ENCODE results near the gene ARHGAP26. TPM values are rescaled to one million over a fixed set of nuclear protein-coding genes. Genes with fewer than 3 reads are reported as not detected.

ARHGAP26 gene
- total RNA-seq, 1 donor from 2014 or later: 75.0 TPM

DNA sequence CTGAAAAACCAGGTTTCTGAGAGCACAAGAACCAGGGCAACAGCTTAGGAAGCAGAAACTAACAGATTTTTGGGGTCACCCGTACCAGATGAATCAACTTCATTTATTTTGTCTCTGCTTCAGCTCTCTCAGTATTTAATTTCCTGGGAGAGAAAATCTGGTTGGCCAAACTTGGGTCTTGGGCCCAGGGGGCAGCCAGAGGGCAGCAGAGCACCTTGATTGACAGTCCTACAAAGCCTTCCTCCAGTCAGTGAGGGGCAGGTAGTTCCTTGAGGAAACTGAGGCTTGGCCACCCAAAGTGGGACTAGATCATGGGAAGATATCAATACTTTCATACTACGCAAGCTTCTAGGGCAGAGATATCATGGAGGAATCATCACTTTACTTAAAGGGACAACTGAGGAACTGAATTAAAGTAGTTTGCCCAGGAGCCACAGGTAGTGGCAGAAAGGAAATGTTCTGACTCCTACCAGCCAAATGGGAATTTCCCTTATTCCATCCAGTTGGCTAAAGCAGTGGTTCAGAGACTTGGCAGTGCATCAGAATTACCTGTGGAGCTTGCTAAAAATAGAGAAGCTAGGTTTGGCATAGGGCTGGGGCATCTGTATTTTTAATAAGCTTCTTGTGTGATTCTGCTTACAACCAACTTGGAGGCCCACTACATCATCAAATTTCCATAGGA lies 21.5 kb upstream of the ARHGAP26 start:
- no peak for DNase-seq (ENCODE audit: low spot score)

DNA sequence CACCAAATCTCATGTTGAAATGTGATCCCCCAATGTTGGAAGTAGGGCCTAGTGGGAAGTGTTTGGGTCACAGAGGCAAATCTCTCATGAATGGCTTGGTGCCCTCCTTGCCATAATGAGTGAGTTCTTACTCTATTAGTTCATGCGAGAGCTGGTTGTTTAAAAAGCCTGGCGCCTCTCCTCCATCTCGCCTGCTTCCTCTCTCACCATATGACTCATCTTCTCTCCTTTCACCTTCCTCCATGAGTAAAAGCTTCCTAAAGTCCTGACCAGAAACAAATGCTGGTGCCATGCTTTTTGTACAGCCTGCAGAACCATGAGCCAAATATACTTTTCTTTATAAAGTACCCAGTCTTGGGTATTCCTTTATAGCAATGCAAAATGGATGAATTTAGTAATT lies 20.9 kb upstream of the ARHGAP26 start:
- DNase-seq (ENCODE audit: low spot score): no peak

DNA sequence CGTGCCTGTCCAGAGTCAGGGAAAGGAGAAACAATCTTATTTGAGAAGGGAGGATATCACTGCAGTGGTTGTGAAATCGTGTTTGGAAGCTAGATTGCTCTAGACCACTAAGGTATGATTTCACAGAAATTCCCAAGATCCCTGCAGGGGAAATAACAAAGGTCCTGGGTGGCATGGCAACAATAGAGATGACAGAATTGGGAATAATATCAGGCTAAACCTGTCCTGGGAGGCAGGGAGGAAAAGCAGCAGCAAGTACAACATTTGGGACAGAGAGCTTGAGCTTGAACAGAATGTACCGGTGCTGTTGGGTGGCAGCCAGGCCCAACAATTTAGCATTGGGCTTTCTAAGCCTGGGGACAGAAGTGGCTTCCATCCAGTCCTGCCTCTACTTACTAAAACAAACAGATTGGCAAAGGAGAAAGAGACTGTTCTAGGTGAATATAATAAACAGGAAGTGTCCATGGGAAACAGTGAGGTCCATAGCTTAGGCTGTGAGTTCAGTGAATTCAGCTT lies 17.0 kb upstream of the ARHGAP26 start:
- DNase-seq (ENCODE audit: low spot score): no peak

DNA sequence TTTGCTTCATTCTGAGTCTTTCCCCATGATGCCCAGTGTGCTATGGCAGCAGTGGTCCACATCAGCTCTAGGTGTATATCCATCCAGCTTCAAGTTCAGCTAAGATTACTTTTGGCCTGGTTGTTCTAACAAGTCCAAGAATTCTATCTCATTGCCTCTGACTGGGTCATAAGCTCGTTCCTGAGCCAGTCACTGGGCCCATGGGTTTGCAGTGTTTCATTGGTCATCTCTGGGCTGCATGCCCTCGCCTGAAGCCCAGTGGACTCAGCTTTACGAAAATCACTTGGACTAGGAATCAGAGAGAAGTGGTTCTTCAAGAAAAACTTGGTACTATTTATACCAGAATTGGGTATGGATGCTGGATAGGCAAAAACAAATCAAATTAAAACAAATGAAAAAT lies 16.1 kb upstream of the ARHGAP26 start:
- DNase-seq (ENCODE audit: low spot score): no peak

DNA sequence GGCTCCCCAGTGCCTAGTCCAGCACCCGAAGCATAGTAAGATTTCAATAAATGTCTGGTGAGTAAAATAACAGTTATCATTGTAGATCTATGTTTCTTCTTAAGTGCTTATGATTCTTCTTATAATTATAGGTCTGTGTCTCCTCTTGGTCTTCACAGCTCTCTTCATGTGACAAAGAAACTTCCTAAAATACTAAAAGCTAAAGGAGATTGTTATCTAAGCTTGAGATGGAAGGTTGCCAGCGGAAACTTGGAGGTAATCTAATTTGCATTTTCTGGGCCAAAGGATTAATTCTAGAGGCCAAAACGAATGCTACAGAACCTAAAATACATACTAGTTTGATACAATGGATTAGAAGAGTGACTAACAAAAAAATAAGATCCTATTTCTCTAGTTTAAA lies 13.6 kb upstream of the ARHGAP26 start:
- no peak for DNase-seq (ENCODE audit: low spot score)

DNA sequence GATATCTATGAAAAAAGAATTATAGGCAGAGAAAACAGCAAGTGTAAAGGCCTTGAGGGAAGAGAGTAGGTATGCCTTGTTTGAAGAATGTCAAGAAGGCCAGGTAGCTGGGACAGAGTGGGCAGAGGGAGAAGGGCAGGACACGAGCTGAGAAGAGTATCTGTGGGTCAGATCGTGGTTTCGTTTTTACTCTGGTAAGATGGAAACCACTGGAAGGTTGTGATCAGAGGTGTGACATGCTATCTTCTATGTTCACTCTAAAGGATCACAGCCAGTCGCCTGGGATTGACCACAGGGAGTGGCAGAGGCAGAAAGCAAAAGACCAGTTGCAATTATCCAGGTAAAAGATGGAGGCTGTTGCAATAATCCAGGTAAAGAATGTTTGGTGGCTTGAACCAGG lies 12.6 kb upstream of the ARHGAP26 start:
- DNase-seq (ENCODE audit: low spot score): no peak

DNA sequence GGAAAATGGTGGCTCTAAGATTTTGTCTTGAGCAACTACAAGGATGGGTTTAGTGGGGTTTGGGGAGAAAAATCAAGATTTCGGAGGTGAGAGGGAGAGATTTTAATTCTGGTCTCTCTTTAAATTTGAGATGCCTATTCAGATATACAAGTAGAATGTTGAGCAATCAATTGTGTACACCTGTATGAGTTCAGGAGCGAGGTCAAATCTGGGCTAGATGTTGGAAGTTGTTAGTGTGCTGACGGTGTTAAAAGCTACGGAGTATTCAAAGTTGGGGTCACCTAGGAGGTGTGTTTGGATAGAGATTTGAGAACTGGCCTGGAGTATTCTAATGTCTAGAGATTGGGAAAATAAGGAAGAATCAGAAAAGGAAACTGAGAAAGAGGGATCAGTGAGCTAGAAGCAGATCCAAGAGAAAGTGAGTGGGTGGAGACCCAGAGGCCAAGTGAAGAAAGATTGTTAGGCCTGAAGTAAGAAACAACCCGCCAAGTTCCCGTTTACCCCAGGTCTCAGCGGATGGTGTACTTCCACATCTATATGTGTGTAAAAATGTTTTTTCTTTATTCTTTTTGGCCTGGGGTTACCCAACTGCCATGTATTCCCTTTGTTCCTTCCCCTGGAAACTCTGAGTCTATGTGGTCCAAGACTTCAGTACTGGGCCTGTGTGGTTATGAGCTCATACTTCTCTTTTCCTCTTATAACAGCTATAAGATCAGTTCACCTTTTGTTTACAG lies 11.9 kb upstream of the ARHGAP26 start:
- DNase-seq (ENCODE audit: low spot score): no peak

DNA sequence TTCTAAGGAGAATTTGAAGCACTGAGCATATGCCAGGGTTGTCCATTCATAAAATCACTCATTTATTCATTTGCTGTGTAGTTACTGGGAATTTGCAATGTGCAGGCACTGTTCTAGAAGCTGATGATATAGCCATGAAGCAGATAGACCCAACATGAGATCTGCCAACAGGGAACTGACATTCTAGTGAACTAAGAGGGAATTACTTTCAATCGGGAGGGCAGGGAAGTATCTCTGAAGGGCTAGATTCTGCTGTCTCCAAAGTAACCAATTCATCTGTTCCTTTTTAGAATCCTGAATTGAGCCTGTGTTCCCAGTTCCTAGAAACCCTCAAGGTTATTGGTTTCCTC lies 11.4 kb upstream of the ARHGAP26 start:
- DNase-seq (ENCODE audit: low spot score): no peak

DNA sequence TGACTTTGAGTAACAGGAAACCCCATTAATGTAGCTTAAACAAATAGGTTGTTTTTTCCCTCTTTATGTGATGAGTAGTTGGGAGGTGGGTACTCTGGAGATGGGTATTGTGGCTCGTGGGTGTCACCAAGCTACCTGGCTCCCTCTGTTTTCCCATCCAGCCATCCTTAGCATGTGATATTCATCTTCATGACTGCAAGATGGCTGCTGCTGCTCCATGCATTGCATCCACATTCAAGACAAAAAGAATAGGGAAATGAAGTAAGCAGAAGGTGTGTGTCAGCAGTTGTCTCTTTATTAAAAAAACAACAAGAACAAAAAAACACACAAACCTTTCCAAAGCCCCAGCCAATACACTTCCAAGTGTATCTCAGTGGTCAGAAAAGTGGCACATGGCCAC lies 6.5 kb upstream of the ARHGAP26 start:
- no peak for DNase-seq (ENCODE audit: low spot score)

DNA sequence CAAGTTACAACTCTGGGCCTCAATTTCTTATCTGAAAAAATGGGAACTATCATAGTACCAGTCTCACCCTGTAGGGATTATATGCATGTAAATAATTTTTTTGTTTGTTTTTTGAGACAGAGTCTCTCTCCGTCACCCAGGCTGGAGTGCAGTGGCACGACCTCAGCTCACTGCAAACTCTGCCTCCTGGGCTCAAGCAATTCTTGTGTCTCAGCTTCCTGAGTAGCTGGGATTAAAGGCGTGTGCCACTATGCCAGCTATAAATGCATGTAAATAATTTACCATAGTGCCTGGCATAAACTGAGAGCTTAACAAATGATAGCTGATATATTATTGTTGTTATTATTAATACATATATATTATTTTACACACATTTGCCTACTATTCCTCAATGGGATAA lies 3.0 kb upstream of the ARHGAP26 start:
- no peak for DNase-seq (ENCODE audit: low spot score)

DNA sequence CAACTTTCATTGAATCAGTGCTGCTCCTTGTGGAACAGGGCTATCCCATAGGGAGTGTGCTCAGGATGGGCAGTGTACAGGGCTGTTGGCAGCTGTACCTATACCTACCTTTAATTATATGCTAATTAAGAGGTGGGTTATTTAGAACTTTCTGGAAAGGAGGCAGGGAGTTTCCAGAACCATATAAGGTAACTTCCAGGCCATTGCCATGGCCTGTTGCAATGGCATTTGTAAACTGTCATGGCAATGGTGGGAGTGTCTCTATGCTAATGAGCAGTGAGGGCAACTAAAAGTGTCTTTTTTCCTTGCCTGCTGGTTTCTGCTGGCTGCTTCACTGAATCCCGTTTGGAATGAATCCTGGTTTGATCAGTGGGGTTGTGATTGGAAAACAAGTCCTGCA lies 2.3 kb upstream of the ARHGAP26 start:
- no peak for DNase-seq (ENCODE audit: low spot score)

DNA sequence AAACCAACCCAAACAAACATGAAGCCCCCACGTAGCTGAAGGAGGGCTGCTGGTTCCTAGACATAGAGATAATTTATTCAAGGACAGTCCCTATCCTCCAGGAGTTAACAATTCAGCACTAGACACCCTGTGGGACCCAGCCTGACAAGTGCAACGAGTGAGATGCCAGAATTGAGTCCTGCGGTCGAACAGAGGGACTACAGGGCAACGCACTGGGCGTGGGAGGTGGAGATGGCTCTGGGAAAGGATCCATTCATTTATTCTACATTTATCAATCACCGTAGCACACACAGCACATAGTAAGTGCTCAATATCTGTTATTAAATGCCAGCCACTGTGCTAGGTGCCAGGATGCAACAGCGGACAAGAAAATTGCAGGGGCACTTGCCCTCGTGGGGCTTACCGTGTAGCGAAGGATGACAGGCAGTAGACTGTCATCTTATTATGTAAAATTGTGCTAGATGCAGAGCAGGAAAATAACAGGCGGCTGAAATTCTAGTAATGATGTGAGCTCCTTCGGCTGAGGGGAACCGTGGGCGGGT lies 855 bp upstream of the ARHGAP26 start:
- no peak for DNase-seq (ENCODE audit: low spot score)

DNA sequence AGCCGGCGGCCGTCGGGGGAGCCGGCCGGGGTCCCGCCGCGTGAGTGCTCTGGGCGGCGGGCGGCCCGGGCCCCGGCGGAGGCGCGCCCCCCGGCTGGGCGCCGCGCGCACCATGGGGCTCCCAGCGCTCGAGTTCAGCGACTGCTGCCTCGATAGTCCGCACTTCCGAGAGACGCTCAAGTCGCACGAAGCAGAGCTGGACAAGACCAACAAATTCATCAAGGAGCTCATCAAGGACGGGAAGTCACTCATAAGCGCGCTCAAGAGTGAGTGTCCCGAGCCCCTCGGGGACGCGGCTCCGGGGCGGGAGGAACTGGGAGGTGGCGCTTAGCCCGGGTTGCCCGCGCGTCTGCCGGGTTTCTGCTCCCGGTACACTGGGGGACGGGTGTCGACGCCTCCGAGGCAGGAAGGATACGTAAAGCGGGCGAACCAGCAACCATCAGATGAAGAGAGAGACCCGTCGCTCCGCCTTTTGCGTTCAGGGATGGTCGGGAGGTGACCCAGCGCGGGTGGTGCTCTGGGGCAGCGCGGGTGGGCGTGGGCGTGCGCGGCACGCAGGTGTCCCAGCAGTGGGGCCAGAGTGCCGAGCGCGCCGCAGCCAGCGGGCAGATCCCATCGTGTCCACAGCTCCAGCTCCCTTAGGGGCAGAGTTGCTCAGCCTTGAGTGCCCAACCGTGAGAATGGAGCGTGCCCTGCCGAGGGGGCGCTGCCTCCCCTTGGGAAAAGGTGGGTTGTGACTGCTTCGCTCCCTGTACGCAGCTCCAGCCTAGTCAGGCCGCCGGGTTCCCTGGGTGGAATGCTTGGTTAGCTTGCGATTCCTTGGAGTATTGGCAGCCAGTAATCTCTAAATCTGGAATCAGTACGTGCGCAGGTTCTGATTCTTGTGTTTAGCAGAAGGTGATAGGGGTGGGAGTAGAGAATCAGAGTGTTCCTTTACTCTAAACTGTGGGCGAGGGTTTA lies 753 bp downstream of the ARHGAP26 start:
- peak; percentile 92 for DNase-seq (ENCODE audit: low spot score)

DNA sequence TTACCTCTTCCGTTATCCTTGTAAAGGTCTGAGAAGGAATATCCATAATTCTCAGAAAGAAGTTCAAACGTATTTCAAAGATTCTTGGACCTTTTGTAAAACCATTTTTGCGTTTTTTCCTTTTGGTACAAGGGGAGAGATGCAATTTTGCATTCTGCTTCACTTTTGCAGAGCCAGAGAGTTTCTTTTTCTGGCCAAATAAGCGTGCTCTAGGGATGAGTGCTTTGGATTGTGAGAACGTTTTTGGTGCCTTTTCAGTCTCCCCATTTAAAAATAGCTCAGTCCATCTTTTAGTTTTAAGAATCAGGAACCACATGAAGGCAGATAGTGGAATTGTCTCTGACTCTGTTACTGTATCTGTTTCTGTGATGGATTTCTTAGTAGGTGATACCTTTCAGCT lies 1.5 kb downstream of the ARHGAP26 start:
- DNase-seq (ENCODE audit: low spot score): no peak

DNA sequence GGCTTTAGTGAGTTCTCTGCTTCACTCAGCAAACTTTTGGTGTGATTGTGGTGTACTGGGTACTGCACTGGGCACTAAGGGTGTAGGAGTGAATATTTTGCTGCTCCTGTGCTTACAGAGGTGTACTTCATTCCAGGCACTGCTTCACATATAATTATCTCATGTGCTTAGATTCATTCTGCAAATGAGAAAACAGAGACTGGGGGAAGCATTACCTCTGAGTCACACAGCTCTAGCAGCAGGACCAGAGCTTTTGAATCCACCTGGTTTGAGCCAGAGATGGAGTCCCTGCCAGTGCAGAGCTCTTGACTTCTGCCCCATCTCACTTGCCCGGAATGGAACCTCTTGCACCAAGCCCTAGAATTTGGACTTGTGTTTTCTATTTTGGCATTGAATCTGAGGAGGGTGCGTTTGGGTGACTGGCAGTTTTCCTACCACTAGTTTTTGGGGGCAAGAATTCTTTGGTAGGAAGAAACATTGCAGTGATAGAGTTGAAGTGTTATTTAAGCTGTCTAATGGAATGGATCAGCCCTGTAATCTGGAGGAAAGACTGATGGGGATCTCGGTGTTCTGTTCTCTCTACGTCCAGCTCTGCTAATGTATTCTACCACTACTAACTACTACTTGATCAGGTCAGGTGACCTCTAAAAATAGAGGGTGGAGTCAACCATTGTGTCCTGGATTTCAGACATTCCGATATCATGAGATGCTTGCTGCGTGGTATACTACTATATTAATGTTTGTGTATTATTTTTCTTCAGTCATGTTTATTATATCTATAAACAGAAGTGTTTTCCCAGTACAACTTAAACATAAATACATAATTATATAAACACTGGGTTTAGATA lies 2.5 kb downstream of the ARHGAP26 start:
- DNase-seq (ENCODE audit: low spot score): no peak

DNA sequence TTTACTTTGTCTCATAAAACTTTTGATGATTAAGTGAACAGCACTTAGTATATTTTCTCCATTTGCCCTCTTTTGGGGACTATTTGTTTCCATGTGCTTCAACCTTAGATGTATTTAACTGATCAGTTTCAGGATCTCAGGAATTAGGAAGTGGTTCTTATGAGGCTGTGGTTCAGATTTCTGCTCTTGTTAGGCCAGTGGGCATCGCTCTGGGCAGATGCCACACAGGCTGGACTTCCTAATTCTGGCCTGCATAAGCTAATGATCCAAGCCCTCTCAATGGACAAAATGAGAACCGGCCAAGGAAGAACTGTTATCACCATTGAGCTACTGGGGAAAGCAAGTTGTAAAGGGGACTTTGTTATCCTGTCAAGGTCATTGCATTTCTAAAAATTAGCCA lies 6.9 kb downstream of the ARHGAP26 start:
- no peak for DNase-seq (ENCODE audit: low spot score)

DNA sequence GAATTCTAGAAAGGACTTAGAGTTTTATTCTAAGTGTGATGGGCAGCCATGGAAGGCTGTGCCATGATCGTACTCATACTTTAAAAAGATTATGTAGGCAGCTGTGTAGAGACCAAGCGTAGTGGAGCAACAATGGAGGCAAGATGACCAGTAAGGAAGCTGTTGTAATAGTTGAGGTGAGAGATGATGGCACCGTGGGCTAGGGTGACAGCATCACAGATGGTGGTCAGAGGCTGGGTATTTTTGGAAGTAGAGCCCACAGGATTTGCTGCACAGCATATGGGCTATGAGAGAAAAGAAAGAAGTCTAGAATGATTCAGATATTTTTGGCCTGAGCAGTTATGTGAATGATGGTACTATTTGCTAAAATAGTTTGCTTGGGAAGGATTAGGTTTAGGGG lies 7.7 kb downstream of the ARHGAP26 start:
- no peak for DNase-seq (ENCODE audit: low spot score)

DNA sequence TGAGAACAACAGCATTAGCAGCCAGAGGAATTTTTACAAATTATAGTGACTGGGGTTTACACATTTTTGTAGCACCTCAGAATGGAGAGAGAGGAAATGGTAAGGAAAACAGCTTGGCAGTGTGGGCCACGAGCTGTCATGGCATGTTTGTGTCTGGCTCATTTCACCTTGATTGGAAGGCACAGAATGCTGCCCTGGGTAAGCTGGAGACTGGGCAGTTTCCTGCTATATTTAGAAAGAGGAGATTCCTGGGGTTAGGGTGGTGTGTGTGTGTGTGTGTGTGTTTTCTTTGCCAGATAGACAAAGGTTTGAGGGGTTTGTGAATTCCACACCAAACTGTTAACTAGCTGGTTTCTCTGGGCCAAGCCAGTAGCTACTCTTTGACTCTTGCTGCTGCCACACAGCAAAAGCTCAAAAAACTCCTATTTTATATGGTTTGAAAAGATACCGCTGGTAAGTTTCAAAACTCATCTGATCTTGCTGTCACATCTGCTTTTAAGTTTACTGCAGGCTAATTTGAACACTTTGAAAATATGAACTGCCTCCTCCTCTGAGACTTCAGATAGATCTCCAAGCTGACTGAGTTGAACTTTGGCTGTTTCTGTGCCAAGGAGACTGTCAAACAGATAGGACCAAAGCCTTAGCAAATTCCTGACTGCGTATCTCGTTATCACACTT lies 9.1 kb downstream of the ARHGAP26 start:
- no peak for DNase-seq (ENCODE audit: low spot score)

DNA sequence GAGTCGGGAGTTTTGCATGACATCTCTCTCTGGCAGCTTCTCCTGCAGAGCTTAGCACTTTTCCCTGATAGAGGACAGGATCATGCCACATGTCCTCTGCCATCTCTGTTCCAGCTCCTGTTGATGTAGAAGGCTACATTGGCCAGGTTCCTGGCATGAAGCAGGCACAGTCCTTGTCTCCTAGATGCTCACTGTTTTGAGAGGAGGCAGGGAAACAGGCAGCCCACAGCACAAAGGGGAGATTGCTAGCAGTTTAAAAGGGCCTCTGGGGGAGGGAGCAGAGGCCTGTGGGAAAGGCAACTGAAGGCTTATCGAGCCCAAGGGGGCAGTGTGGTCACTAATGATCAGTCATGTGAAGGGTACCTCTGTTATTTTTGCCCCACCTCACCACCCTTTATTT lies 10.7 kb downstream of the ARHGAP26 start:
- no peak for DNase-seq (ENCODE audit: low spot score)

DNA sequence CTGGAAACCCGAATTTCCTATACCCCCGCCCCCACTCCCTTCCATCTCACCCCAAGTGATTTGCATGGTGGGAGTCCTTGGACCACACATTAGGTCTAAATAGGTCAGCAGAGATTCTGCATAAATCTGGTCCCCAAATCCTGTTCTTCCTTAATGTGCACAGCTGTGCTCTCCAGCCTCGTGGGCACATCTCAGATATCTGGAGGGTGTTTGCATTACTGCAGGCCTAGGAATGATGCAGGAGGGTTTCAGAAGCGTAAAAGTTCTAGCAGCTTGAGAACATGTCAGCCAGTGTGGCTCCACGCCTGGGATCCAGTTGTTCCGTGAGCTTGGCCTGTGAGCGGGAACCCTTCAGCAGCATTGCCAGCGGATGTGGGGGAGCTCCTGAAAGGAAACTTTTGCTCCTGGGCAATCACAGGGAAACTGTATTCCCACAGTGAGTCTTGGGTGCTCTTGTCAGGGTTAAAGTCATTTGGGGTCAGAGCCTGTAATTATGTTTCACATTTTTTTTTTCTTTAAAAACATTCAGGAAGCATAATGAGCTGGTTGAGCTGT lies 12.9 kb downstream of the ARHGAP26 start:
- DNase-seq (ENCODE audit: low spot score): no peak

Measured in mesenteric fat pad (tissue), 1 donor.